K562 (cell line): ENCODE measurements around the gene GPX2. TPM values are rescaled to one million over a fixed set of nuclear protein-coding genes. Genes with fewer than 3 reads are reported as not detected.
A peak's percentile ranks its signal among the peaks of the same experiment; 100 is the strongest.

ENCODE experiments used
- ATAC-seq: fragments of 200-7000 bp; cut with Tn5 transposase; 3 replicates; pipeline ENCODE4 v1.9.1; 2020; ENCODE audit warnings: moderate library complexity
- BruUV-seq: library from RNA; stranded (reverse); fragments of 400-500 nt; replicated peaks from 2 replicates; lab custom pipeline; 2021; lab: Mats Ljungman, UMichigan
- CTCF ChIA-PET: fragments of 300-600 bp; formaldehyde crosslinking; extraction: SDS; loops from one replicate; lab custom pipeline; 2021; ENCODE audit warnings: low intra/inter-chr PET ratio; lab: Yijun Ruan, JAX
- POLR2A ChIA-PET: fragments of 300-600, 350-650 bp; sonication (Branson Sonifier 250); formaldehyde crosslinking; extraction: SDS; loops from one replicate; lab custom pipeline; 2021; ENCODE audit warnings: antibody characterized with exemption, inconsistent platforms; lab: Yijun Ruan, JAX
- DNase-seq, 4 experiments: peaks; one replicate each; pipeline versions ENCODE4 v3.0.0 to v3.0.0-alpha.2; 2011 to 2018; ENCODE audit warnings: low spot score in 3 of 4, mixed read lengths in 3 of 4; ENCODE audit errors: extremely low read depth in 1 of 4
- FAIRE-seq: peaks from 2 replicates; lab custom pipeline; 2011; peaks lifted over from hg19 to GRCh38; lab: Jason Lieb, UNC
- H2AFZ ChIP-seq: 2 replicates; pipeline ENCODE4 v1.6.0; 2011; ENCODE audit warnings: low read depth, low read length, control low read depth, inconsistent platforms
- H3K27ac ChIP-seq: fragments of 200-600 bp; 3 replicates; pipeline ENCODE4 v1.8.0; 2011; ENCODE audit warnings: low read depth, mild to moderate bottlenecking, control low read depth, inconsistent platforms, low read length, moderate library complexity, mixed read lengths; ENCODE audit errors: extremely low read depth
- H3K27me3 ChIP-seq, 2 experiments: fragments of 300-600 bp in 1 of 2; 2 replicates in 1 of 2; 3 replicates in 1 of 2; pipeline versions ENCODE4 v1.6.0 to v1.8.0; 2011; ENCODE audit warnings: inconsistent platforms in 2 of 2, low read length in 2 of 2, mild to moderate bottlenecking in 1 of 2, mixed read lengths in 1 of 2, moderate library complexity in 1 of 2; ENCODE audit not compliant: control insufficient read depth in 2 of 2, insufficient read depth in 2 of 2
- H3K36me3 ChIP-seq: fragments of 300-600 bp; 3 replicates; pipeline ENCODE4 v1.8.0; 2011; ENCODE audit warnings: mild to moderate bottlenecking, low read length, inconsistent platforms; ENCODE audit not compliant: control insufficient read depth, insufficient read depth
- H3K4me1 ChIP-seq, 2 experiments: fragments of 200-600 bp in 1 of 2; replicated peaks in 1 of 2; 2 replicates in 1 of 2; 3 replicates in 1 of 2; pipeline versions ENCODE4 v1.5.1 to v1.8.0; 2011; ENCODE audit warnings: inconsistent platforms in 2 of 2, low read length in 2 of 2, mild to moderate bottlenecking in 1 of 2, mixed read lengths in 1 of 2, moderate library complexity in 1 of 2; ENCODE audit not compliant: control insufficient read depth in 2 of 2, insufficient read depth in 2 of 2
- H3K4me2 ChIP-seq: 2 replicates; pipeline ENCODE4 v1.6.1; 2011; ENCODE audit warnings: low read length, control low read depth, inconsistent platforms, mixed read lengths; ENCODE audit not compliant: insufficient read depth
- H3K4me3 ChIP-seq: fragments of 200-600 bp; sonication (generic), shearing (Covaris generic); 2 replicates; pipeline ENCODE4 v1.5.1; 2016; ENCODE audit warnings: control low read depth, inconsistent platforms
- H3K79me2 ChIP-seq: fragments of 200-600 bp; 3 replicates; pipeline ENCODE4 v1.8.0; 2011; ENCODE audit warnings: low read length, inconsistent platforms; ENCODE audit not compliant: control insufficient read depth, insufficient read depth
- H3K9ac ChIP-seq, 2 experiments: 2 replicates each; pipeline versions ENCODE4 v1.6.0 to v1.6.1; 2011; ENCODE audit warnings: low read depth in 2 of 2, low read length in 2 of 2, control low read depth in 1 of 2, inconsistent platforms in 1 of 2, mild to moderate bottlenecking in 1 of 2, mixed read lengths in 1 of 2; ENCODE audit not compliant: insufficient read depth in 1 of 2
- H3K9me1 ChIP-seq: one replicate; pipeline ENCODE4 v1.6.0; 2011; ENCODE audit warnings: inconsistent platforms, mild to moderate bottlenecking, low read length, moderate library complexity; ENCODE audit not compliant: control insufficient read depth, insufficient read depth
- H3K9me3 ChIP-seq: replicated peaks from 2 replicates; pipeline ENCODE4 v1.5.1; 2011; ENCODE audit warnings: low read depth, low read length, inconsistent platforms; ENCODE audit not compliant: control insufficient read depth, insufficient read depth
- H4K20me1 ChIP-seq: replicated peaks from 2 replicates; pipeline ENCODE4 v1.6.1; 2011; ENCODE audit warnings: low read length, inconsistent platforms, mixed read lengths; ENCODE audit not compliant: control insufficient read depth, insufficient read depth
- EP400 ChIP-seq: fragments of 450-650 bp; IDR thresholded peaks from 2 replicates; pipeline ENCODE4 v1.6.1; 2017; ENCODE audit warnings: antibody characterized with exemption, mild to moderate bottlenecking, moderate library complexity
- HDAC2 ChIP-seq: fragments of 450-650 bp; IDR thresholded peaks from 2 replicates; pipeline ENCODE4 v1.6.1; 2016; ENCODE audit warnings: mild to moderate bottlenecking
- KDM1A ChIP-seq, 2 experiments: fragments of 450-650 bp; IDR thresholded peaks; 2 replicates each; pipeline ENCODE4 v1.6.1; 2016; ENCODE audit warnings: mild to moderate bottlenecking in 2 of 2
- MECOM ChIP-seq: fragments of 250-450 bp; sonication (Bioruptor Pico); IDR thresholded peaks from 2 replicates; pipeline ENCODE4 v1.8.0; 2022; ENCODE audit warnings: inconsistent platforms
- NELFE ChIP-seq: IDR thresholded peaks from 2 replicates; pipeline ENCODE4 v1.6.1; 2011; ENCODE audit warnings: mild to moderate bottlenecking; ENCODE audit not compliant: insufficient read depth, insufficient read length
- POLR2AphosphoS5 ChIP-seq: IDR thresholded peaks from 2 replicates; pipeline ENCODE4 v1.6.1; 2011; ENCODE audit warnings: mild to moderate bottlenecking, low read depth, low read length, moderate library complexity; ENCODE audit not compliant: control insufficient read depth, insufficient read depth
- SNRNP70 ChIP-seq: fragments of 200-400 bp; formaldehyde crosslinking; optimal IDR thresholded peaks from 2 replicates; pipeline ENCODE3; 2017; ENCODE audit warnings: low read depth, low read length
- SRSF3 ChIP-seq: fragments of 200-400 bp; formaldehyde crosslinking; IDR thresholded peaks from 2 replicates; pipeline ENCODE4 v1.6.1; 2016; ENCODE audit warnings: mild to moderate bottlenecking, low read length, moderate library complexity; ENCODE audit not compliant: insufficient read depth
- TAF15 ChIP-seq: fragments of 200-400 bp; formaldehyde crosslinking; IDR thresholded peaks from 2 replicates; pipeline ENCODE4 v1.6.1; 2017; ENCODE audit warnings: mild to moderate bottlenecking, low read depth, low read length, moderate library complexity
- ZNF444 ChIP-seq: fragments of 250-450 bp; sonication (Bioruptor Pico); IDR thresholded peaks from 2 replicates; pipeline ENCODE4 v1.4.0; 2020; ENCODE audit warnings: mild to moderate bottlenecking, moderate library complexity
- WGBS: fragments of 100-300 bp; shearing (Covaris generic); methylation state at CpG from one replicate; pipeline ENCODE4 v1.1.6; 2016; ENCODE audit warnings: low coverage, mixed read lengths; ENCODE audit not compliant: insufficient coverage; ENCODE audit errors: missing lambda C conversion rate; 5-methylcytosine and 5-hydroxymethylcytosine counted together
- in situ Hi-C: fragments of 300-500 bp; cut with MboI; formaldehyde crosslinking; loops from 4 replicates; pipeline ENCODE4 v1.15.0; 2018; ENCODE audit warnings: inconsistent platforms, mixed read lengths
- intact Hi-C: fragments of 100-400 bp; cut with micrococcal nuclease; formaldehyde crosslinking; loops from 2 replicates; pipeline ENCODE4 v1.14.2; 2022
- polyA plus RNA-seq, 8 experiments: library from polyadenylated mRNA; depleted of rRNA in 4 of 8; stranded (reverse) in 5 of 8; unstranded in 3 of 8; fragments of >200 nt; fragmentation: Nextera tagmentation in 2 of 8; fragmentation: Illumina TruSeq in 1 of 8; extraction: Ambion mirVana in 2 of 8; extraction: Trizol in 1 of 8; gene quantifications; 2 replicates each; pipeline versions ENCODE4 v1.2.1 to v1.2.3, GENCODE V29; 2011 to 2014; ENCODE audit warnings: inconsistent platforms in 1 of 8, missing spikeins in 1 of 8
- total RNA-seq, 7 experiments: library from RNA; depleted of rRNA in 6 of 7; stranded (reverse); fragments of >200 nt in 6 of 7; fragmentation: Illumina TruSeq in 2 of 7; extraction: Trizol in 2 of 7; gene quantifications; 2 replicates each; pipeline versions ENCODE4 v1.2.1 to v1.2.3, GENCODE V29; 2011 to 2021; ENCODE audit warnings: low replicate concordance in 1 of 7
- TF ChIP-seq, protein P1 (sequence below), 2 experiments: fragments of 450-650 bp; IDR thresholded peaks; 2 replicates each; pipeline ENCODE4 v1.6.1; 2018; ENCODE audit warnings: mild to moderate bottlenecking in 2 of 2, low read depth in 1 of 2; ENCODE audit not compliant: partially characterized antibody in 2 of 2
- TF ChIP-seq, protein P2 (sequence below), 3 experiments: fragments of 200-800 bp in 1 of 3; sonication (Bioruptor generic) in 1 of 3; sonication (generic) in 1 of 3; formaldehyde crosslinking in 1 of 3; IDR thresholded peaks; 2 replicates each; pipeline versions ENCODE4 v1.6.1 to v1.8.0; 2016 to 2022; ENCODE audit warnings: mild to moderate bottlenecking in 2 of 3, missing compliant biosample characterization in 2 of 3, missing genetic modification characterization in 2 of 3, missing genetic modification reagents in 1 of 3

Gene GPX2
- total and polyA plus RNA-seq, 9 of the 15 experiments (the other 6 are each of a cell fraction or from before 2014, with no cell fraction given), result 0.24 TPM; not detected in 8

DNA sequence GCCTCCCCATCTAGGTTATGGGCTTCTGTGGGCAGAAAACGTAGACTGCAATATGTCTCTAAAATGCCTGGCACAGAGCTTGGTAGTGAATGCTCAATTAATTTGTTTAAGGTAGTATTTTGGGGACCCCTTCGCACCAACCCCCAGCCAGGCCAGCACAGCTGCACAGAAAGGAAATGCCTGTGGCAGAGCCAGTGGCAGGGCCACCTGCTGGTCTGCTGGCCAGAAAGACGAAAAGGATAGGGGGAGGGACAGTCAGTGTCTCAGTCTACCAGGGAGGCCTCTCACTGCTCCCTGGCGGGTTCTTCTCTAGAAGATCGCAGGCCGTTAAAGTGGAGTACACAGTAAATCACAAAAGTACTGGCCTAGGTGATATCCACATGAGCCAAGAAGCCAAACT is 26.1 kb upstream of the GPX2 start:
- no peaks in the 10 kb centered on the region for H3K79me2 ChIP-seq
- no peak overlapping the region for H2AFZ ChIP-seq
- no peak overlapping the region for H3K4me2 ChIP-seq
- H3K27me3 ChIP-seq, result peaks cover 4 to 25% of the 10 kb centered on the region in 2 experiments; a peak in 3 of 5 replicates
- peaks cover 0 to 13% of the 10 kb centered on the region in 2 experiments; a peak in 2 of 5 replicates for H3K4me1 ChIP-seq
- POLR2A ChIA-PET, result no interaction called here
- no peaks in the 10 kb centered on the region for H3K36me3 ChIP-seq
- no TSS peak for BruUV-seq
- WGBS, result 30% methylated on average over 5 of the region's 6 CpGs
- no peak for TF ChIP-seq SNRNP70
- TF ChIP-seq ZNF444 (CRISPR knock-in tag), result no peak
- no peak for TF ChIP-seq EP400
- no peak for TF ChIP-seq KDM1A (IDR thresholded peaks at IDR 0.05)
- TF ChIP-seq, protein P1, sequence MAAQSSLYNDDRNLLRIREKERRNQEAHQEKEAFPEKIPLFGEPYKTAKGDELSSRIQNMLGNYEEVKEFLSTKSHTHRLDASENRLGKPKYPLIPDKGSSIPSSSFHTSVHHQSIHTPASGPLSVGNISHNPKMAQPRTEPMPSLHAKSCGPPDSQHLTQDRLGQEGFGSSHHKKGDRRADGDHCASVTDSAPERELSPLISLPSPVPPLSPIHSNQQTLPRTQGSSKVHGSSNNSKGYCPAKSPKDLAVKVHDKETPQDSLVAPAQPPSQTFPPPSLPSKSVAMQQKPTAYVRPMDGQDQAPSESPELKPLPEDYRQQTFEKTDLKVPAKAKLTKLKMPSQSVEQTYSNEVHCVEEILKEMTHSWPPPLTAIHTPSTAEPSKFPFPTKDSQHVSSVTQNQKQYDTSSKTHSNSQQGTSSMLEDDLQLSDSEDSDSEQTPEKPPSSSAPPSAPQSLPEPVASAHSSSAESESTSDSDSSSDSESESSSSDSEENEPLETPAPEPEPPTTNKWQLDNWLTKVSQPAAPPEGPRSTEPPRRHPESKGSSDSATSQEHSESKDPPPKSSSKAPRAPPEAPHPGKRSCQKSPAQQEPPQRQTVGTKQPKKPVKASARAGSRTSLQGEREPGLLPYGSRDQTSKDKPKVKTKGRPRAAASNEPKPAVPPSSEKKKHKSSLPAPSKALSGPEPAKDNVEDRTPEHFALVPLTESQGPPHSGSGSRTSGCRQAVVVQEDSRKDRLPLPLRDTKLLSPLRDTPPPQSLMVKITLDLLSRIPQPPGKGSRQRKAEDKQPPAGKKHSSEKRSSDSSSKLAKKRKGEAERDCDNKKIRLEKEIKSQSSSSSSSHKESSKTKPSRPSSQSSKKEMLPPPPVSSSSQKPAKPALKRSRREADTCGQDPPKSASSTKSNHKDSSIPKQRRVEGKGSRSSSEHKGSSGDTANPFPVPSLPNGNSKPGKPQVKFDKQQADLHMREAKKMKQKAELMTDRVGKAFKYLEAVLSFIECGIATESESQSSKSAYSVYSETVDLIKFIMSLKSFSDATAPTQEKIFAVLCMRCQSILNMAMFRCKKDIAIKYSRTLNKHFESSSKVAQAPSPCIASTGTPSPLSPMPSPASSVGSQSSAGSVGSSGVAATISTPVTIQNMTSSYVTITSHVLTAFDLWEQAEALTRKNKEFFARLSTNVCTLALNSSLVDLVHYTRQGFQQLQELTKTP (IDR thresholded peaks at IDR 0.05; ENCODE audit: low read depth in 1 of 2, partially characterized antibody in 2 of 2), result no peak
- no peak for TF ChIP-seq SRSF3
- TF ChIP-seq HDAC2, result no peak
- no peak for TF ChIP-seq NELFE
- TF ChIP-seq, protein P2, sequence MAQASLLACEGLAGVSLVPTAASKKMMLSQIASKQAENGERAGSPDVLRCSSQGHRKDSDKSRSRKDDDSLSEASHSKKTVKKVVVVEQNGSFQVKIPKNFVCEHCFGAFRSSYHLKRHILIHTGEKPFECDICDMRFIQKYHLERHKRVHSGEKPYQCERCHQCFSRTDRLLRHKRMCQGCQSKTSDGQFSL (CRISPR knock-in tag; IDR thresholded peaks at IDR 0.05), result no peak
- TF ChIP-seq, protein P2 (tag; IDR thresholded peaks at IDR 0.05), result no peak
- no peak for TF ChIP-seq POLR2AphosphoS5
- no peak for TF ChIP-seq TAF15
- TF ChIP-seq MECOM (CRISPR knock-in tag), result no peak
- FAIRE-seq, result no peak
- CTCF ChIA-PET, result no interaction called here
- no peaks in the 10 kb centered on the region for H3K9me3 ChIP-seq
- peak in 1 of 4 experiments; percentile 15 for DNase-seq
- in situ Hi-C loops, result no loop called here
- no peak overlapping the region for H3K27ac ChIP-seq
- H3K9ac ChIP-seq, result no peak overlapping the region
- no peaks in the 10 kb centered on the region for H3K9me1 ChIP-seq
- intact Hi-C loops, result no loop called here
- no peaks in the 10 kb centered on the region; the same call in 1 of the 2 replicates for H4K20me1 ChIP-seq
- H3K4me3 ChIP-seq, result no peak overlapping the region
- ATAC-seq, result 0 out of 3 replicates have a peak, but pooled peaks have one; percentile 16
